ENCODE data around the gene MAD1L1.
"Not testable (repeated sequence)": the region's sequence is repeated elsewhere in the genome, so short reads cannot be mapped to it uniquely, and the experiment has no call there.

MAD1L1 gene

GRCh38 chr7:1819259-1819841 lies 413.4 kb downstream of the MAD1L1 start:
- Histone ChIP-seq H3K4me3 (ENCODE audit: control insufficient read depth in 1 of 7, extremely low read depth in 1 of 7, insufficient read depth in 4 of 7, low read depth in 2 of 7, low read length in 6 of 7) (peak overlapping the region in 5 of 7 experiments; percentile 32 to 55 (median 40)), H3K9me3 (ENCODE audit: control extremely low read depth in 1 of 5, control insufficient read depth in 4 of 5, insufficient read depth in 2 of 5, low read depth in 1 of 5, low read length in 4 of 5) (no peaks in the 10 kb centered on the region), H3K27ac (ENCODE audit: insufficient read depth in 1 of 2, low read depth in 1 of 2, low read length in 2 of 2, poor library complexity in 1 of 2, severe bottlenecking in 2 of 2) (no peak overlapping the region), H3K27me3 (replicated peaks in 2 of 5; ENCODE audit: control insufficient read depth in 4 of 5, insufficient read depth in 5 of 5, low read length in 4 of 5) (no peaks in the 10 kb centered on the region), H3K36me3 (ENCODE audit: control insufficient read depth in 4 of 4, insufficient read depth in 4 of 4, low read length in 3 of 4) (no peaks in the 10 kb centered on the region), H3K4me1 (ENCODE audit: control extremely low read depth in 1 of 4, control insufficient read depth in 4 of 4, insufficient read depth in 4 of 4, low read length in 3 of 4) (peaks cover 0 to 35% (median 27%) of the 10 kb centered on the region in 4 experiments)
- peak; percentile 46 to 90 (median 89) for DNase-seq
- 7% methylated on average over 6 of the region's 26 CpGs for WGBS (ENCODE audit: insufficient coverage)
- ChIA-PET POLR2A (no interaction called here), CTCF (no interaction called here)

GRCh38 chr7:1818575-1819258 lies 414.0 kb downstream of the MAD1L1 start:
- peaks cover 0 to 35% (median 27%) of the 10 kb centered on the region in 4 experiments for H3K4me1 ChIP-seq (ENCODE audit: control extremely low read depth in 1 of 4, control insufficient read depth in 4 of 4, insufficient read depth in 4 of 4, low read length in 3 of 4)
- CTCF ChIA-PET = interaction anchor here (0.6 kb wide), 1 partner anchor 443 kb away, joined by 3 read pairs; no protein-coding TSS in a partner anchor
- no peak overlapping the region for H3K27ac ChIP-seq (ENCODE audit: insufficient read depth in 1 of 2, low read depth in 1 of 2, low read length in 2 of 2, poor library complexity in 1 of 2, severe bottlenecking in 2 of 2)
- DNase-seq = no peak
- no peaks in the 10 kb centered on the region for H3K27me3 ChIP-seq (replicated peaks in 2 of 5; ENCODE audit: control insufficient read depth in 4 of 5, insufficient read depth in 5 of 5, low read length in 4 of 5)
- no peaks in the 10 kb centered on the region for H3K9me3 ChIP-seq (ENCODE audit: control extremely low read depth in 1 of 5, control insufficient read depth in 4 of 5, insufficient read depth in 2 of 5, low read depth in 1 of 5, low read length in 4 of 5)
- H3K4me3 ChIP-seq (ENCODE audit: control insufficient read depth in 1 of 7, extremely low read depth in 1 of 7, insufficient read depth in 4 of 7, low read depth in 2 of 7, low read length in 6 of 7) = peak overlapping the region in 4 of 7 experiments; percentile 38 to 55 (median 43)
- H3K36me3 ChIP-seq (ENCODE audit: control insufficient read depth in 4 of 4, insufficient read depth in 4 of 4, low read length in 3 of 4) = no peaks in the 10 kb centered on the region
- POLR2A ChIA-PET = interaction anchor here (0.7 kb wide), 1 partner anchor 437 kb away, joined by 3 read pairs; no protein-coding TSS in a partner anchor
- WGBS (ENCODE audit: insufficient coverage) = 79% methylated on average over 20 of the region's 28 CpGs

GRCh38 chr7:1817061-1817712 lies 415.6 kb downstream of the MAD1L1 start:
- POLR2A ChIA-PET = no interaction called here
- H3K27me3 ChIP-seq (replicated peaks in 2 of 5; ENCODE audit: control insufficient read depth in 4 of 5, insufficient read depth in 5 of 5, low read length in 4 of 5) = no peaks in the 10 kb centered on the region
- WGBS (ENCODE audit: insufficient coverage) = 98% methylated on average over 57 of the region's 57 CpGs
- CTCF ChIA-PET = no interaction called here
- H3K9me3 ChIP-seq (ENCODE audit: control extremely low read depth in 1 of 5, control insufficient read depth in 4 of 5, insufficient read depth in 2 of 5, low read depth in 1 of 5, low read length in 4 of 5) = no peaks in the 10 kb centered on the region
- H3K4me3 ChIP-seq (ENCODE audit: control insufficient read depth in 1 of 7, extremely low read depth in 1 of 7, insufficient read depth in 4 of 7, low read depth in 2 of 7, low read length in 6 of 7) = no peak overlapping the region
- H3K4me1 ChIP-seq (ENCODE audit: control extremely low read depth in 1 of 4, control insufficient read depth in 4 of 4, insufficient read depth in 4 of 4, low read length in 3 of 4) = peaks cover 0 to 38% (median 28%) of the 10 kb centered on the region in 4 experiments
- H3K27ac ChIP-seq (ENCODE audit: insufficient read depth in 1 of 2, low read depth in 1 of 2, low read length in 2 of 2, poor library complexity in 1 of 2, severe bottlenecking in 2 of 2) = no peak overlapping the region
- no peak for DNase-seq
- H3K36me3 ChIP-seq (ENCODE audit: control insufficient read depth in 4 of 4, insufficient read depth in 4 of 4, low read length in 3 of 4) = no peaks in the 10 kb centered on the region

- DNase-seq; H3K4me3 ChIP-seq (ENCODE audit: control insufficient read depth in 1 of 7, extremely low read depth in 1 of 7, insufficient read depth in 4 of 7, low read depth in 2 of 7, low read length in 6 of 7); CTCF ChIA-PET; H3K36me3 ChIP-seq (ENCODE audit: control insufficient read depth in 4 of 4, insufficient read depth in 4 of 4, low read length in 3 of 4); H3K27ac ChIP-seq (ENCODE audit: insufficient read depth in 1 of 2, low read depth in 1 of 2, low read length in 2 of 2, poor library complexity in 1 of 2, severe bottlenecking in 2 of 2); H3K27me3 ChIP-seq (replicated peaks in 2 of 5; ENCODE audit: control insufficient read depth in 4 of 5, insufficient read depth in 5 of 5, low read length in 4 of 5); POLR2A ChIA-PET; H3K9me3 ChIP-seq (ENCODE audit: control extremely low read depth in 1 of 5, control insufficient read depth in 4 of 5, insufficient read depth in 2 of 5, low read depth in 1 of 5, low read length in 4 of 5): not testable (repeated sequence)
- WGBS (ENCODE audit: insufficient coverage) = 99% methylated on average over 6 of the region's 7 CpGs
- peaks cover 0 to 45% (median 30%) of the 10 kb centered on the region in 4 experiments for H3K4me1 ChIP-seq (ENCODE audit: control extremely low read depth in 1 of 4, control insufficient read depth in 4 of 4, insufficient read depth in 4 of 4, low read length in 3 of 4)
Measured at GRCh38 chr7:1816451-1816850, 416.3 kb downstream of the MAD1L1 start.

- H3K27ac ChIP-seq (ENCODE audit: insufficient read depth in 1 of 2, low read depth in 1 of 2, low read length in 2 of 2, poor library complexity in 1 of 2, severe bottlenecking in 2 of 2); H3K9me3 ChIP-seq (ENCODE audit: control extremely low read depth in 1 of 5, control insufficient read depth in 4 of 5, insufficient read depth in 2 of 5, low read depth in 1 of 5, low read length in 4 of 5); CTCF ChIA-PET; POLR2A ChIA-PET; H3K4me3 ChIP-seq (ENCODE audit: control insufficient read depth in 1 of 7, extremely low read depth in 1 of 7, insufficient read depth in 4 of 7, low read depth in 2 of 7, low read length in 6 of 7); H3K36me3 ChIP-seq (ENCODE audit: control insufficient read depth in 4 of 4, insufficient read depth in 4 of 4, low read length in 3 of 4); H3K27me3 ChIP-seq (replicated peaks in 2 of 5; ENCODE audit: control insufficient read depth in 4 of 5, insufficient read depth in 5 of 5, low read length in 4 of 5): not testable (repeated sequence)
- H3K4me1 ChIP-seq (ENCODE audit: control extremely low read depth in 1 of 4, control insufficient read depth in 4 of 4, insufficient read depth in 4 of 4, low read length in 3 of 4) = peaks cover 0 to 51% (median 37%) of the 10 kb centered on the region in 4 experiments
- WGBS (ENCODE audit: insufficient coverage) = 94% methylated on average over 23 of the region's 36 CpGs
- DNase-seq = peak in 2 of 3 donors; percentile 61 to 76
Measured at GRCh38 chr7:1815551-1816281, 417.0 kb downstream of the MAD1L1 start.

GRCh38 chr7:1815051-1815481 lies 417.7 kb downstream of the MAD1L1 start:
- H3K4me1 ChIP-seq (ENCODE audit: control extremely low read depth in 1 of 4, control insufficient read depth in 4 of 4, insufficient read depth in 4 of 4, low read length in 3 of 4) = peaks cover 0 to 48% (median 37%) of the 10 kb centered on the region in 4 experiments
- H3K4me3 ChIP-seq (ENCODE audit: control insufficient read depth in 1 of 7, extremely low read depth in 1 of 7, insufficient read depth in 4 of 7, low read depth in 2 of 7, low read length in 6 of 7) = no peak overlapping the region
- CTCF ChIA-PET = no interaction called here
- 94% methylated on average over 11 of the region's 17 CpGs for WGBS (ENCODE audit: insufficient coverage)
- no peak overlapping the region for H3K27ac ChIP-seq (ENCODE audit: insufficient read depth in 1 of 2, low read depth in 1 of 2, low read length in 2 of 2, poor library complexity in 1 of 2, severe bottlenecking in 2 of 2)
- no peak for DNase-seq
- no peaks in the 10 kb centered on the region for H3K36me3 ChIP-seq (ENCODE audit: control insufficient read depth in 4 of 4, insufficient read depth in 4 of 4, low read length in 3 of 4)
- H3K27me3 ChIP-seq (replicated peaks in 2 of 5; ENCODE audit: control insufficient read depth in 4 of 5, insufficient read depth in 5 of 5, low read length in 4 of 5) = no peaks in the 10 kb centered on the region
- H3K9me3 ChIP-seq (ENCODE audit: control extremely low read depth in 1 of 5, control insufficient read depth in 4 of 5, insufficient read depth in 2 of 5, low read depth in 1 of 5, low read length in 4 of 5) = no peaks in the 10 kb centered on the region
- POLR2A ChIA-PET = no interaction called here

Measured in common myeloid progenitor, CD34-positive (primary cell).